Motor neuron (in vitro differentiated cells): Measurements from ENCODE around the gene PFDN4. TPM values are rescaled to one million over a fixed set of nuclear protein-coding genes. Genes with fewer than 3 reads are reported as not detected.

Source experiments
- ATAC-seq, 8 experiments: fragments of 200-7000 bp; cut with Tn5 transposase; replicated peaks in 6 of 8; 2 replicates each; pipeline ENCODE4 v1.8.0; 2021; ENCODE audit warnings: mild to moderate bottlenecking in 8 of 8, moderate library complexity in 8 of 8
- H3K27ac ChIP-seq, 2 donors: fragments of 250-450 bp; sonication (Bioruptor Pico); 2 replicates each; pipeline ENCODE4 v1.9.0; 2021; ENCODE audit warnings: antibody characterized with exemption in 2 of 2, mild to moderate bottlenecking in 2 of 2, moderate library complexity in 1 of 2
- H3K4me1 ChIP-seq, 2 donors: fragments of 250-450 bp; sonication (Bioruptor Pico); replicated peaks in 1 of 2; 2 replicates each; pipeline ENCODE4 v1.6.1; 2021; ENCODE audit warnings: antibody characterized with exemption in 2 of 2, mild to moderate bottlenecking in 2 of 2, moderate library complexity in 1 of 2
- H3K4me3 ChIP-seq, 5 donors: fragments of 250-450 bp; sonication (Bioruptor Pico); 2 replicates each; pipeline ENCODE4 v1.9.0; 2021; ENCODE audit warnings: antibody characterized with exemption in 5 of 5, mild to moderate bottlenecking in 5 of 5, moderate library complexity in 4 of 5
- WGBS, 10 experiments: fragments of 450-650 bp; shearing (Covaris generic); methylation state at CpG; one replicate each; pipeline ENCODE4 v1.0.0; 2022; 5-methylcytosine and 5-hydroxymethylcytosine counted together
- in situ Hi-C, 9 experiments: fragments of 400-800 bp; cut with MboI; loops; one replicate each; pipeline ENCODE4 v1.15.0; 2021; ENCODE audit warnings: low sequenced_read_pairs in 9 of 9, low pct_unique_long_range_greater_than_20kb in 2 of 9; ENCODE audit not compliant: unreplicated experiment in 9 of 9
- total RNA-seq, 8 experiments: library from RNA; unstranded; fragments of 300-600 nt; gene quantifications; 2 replicates each; pipeline versions ENCODE4 v1.2.3 to v1.2.4, GENCODE V29; 2022

The PFDN4 gene
- total RNA-seq, 8 experiments from 2014 or later, result 77.6 to 149 (median 137) TPM

DNA sequence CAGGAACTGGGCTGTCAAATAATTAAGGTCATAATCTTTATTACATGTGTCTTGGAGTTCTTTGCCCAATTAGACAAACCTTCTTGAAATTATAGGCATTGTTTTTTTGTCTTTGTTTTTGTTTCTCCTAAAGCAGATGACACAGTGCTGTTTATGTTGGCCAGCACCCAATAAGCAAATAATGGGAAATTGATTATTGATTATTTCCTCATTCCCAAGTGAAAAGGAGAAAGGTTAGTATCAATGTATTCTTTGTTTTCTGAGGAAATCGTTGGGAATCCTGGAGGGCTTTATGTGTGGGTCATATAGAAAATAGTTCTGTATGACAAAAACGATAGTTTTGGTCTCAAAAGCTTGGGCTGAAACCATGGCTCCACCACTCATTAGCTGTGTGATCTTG, 29.6 kb upstream of the PFDN4 start:
- peaks cover 3 to 6% of the 10 kb centered on the region in 2 donors for H3K4me1 ChIP-seq
- WGBS, 10 experiments, result 57 to 85% (median 73%) methylated on average over 1 to 2 of the region's 2 CpGs; no CpG with 5 or more reads in 2 of the 10 experiments
- no peak overlapping the region for H3K4me3 ChIP-seq
- ATAC-seq, result no peak
- H3K27ac ChIP-seq, result no peak overlapping the region
- in situ Hi-C loops, result loop anchor here in 1 of 9 experiments (25.0 kb wide), 1 partner anchor 591 kb away; the partner anchor contains the start of gene ZNF217

DNA sequence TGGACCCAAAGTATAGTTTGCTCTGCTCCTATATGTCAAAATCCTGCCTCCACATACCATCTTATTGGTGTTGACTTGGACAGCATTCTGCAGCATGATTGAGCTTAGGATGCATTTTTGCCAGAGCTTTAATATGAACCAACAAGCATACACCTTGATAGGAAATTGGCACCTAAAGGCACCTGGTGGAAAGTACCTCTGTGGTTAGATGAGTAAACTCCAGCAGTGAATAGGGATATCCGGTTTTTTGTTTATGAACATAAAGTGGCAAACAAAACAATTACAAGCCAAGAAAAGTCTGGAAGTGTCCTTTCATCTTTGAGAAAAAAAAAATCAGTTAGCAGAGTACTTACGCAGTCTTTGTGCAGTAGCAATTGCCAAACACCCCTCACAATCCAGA, 27.9 kb upstream of the PFDN4 start:
- Histone ChIP-seq H3K4me1 (no peaks in the 10 kb centered on the region), H3K27ac (no peak overlapping the region), H3K4me3 (no peak overlapping the region)
- in situ Hi-C loops, result loop anchor here in 1 of 9 experiments (25.0 kb wide), 1 partner anchor 593 kb away; the partner anchor contains the start of gene ZNF217
- WGBS, 10 experiments, result 40 to 100% (median 85%) methylated on average over 1 to 2 of the region's 2 CpGs; no CpG with 5 or more reads in 2 of the 10 experiments
- ATAC-seq, result no peak

DNA sequence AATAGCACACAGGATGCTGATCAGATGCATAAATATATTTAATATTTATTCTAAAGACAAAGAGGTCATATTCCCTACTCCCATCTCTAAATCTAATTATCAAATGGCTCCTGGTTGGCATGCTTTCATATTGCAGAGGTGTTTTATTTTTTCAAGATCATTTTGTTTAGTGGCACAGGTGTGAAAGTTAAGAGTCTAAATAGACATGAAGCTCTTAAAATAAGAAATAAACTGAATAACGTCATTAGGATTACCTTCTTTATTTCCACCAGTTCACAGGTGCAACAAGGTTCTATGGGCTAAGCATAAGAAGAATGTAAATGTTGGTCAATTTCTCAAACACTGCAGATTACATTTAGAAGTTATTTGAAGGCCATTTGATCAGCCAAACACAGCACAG, 27.0 kb upstream of the PFDN4 start:
- no peak for ATAC-seq
- no peaks in the 10 kb centered on the region for H3K4me1 ChIP-seq
- no peak overlapping the region for H3K27ac ChIP-seq
- H3K4me3 ChIP-seq, result no peak overlapping the region
- in situ Hi-C loops, result loop anchor here in 1 of 9 experiments (25.0 kb wide), 1 partner anchor 594 kb away; the partner anchor contains the start of gene ZNF217
- 14 to 100% (median 91%) methylated on average over 1 of the region's 1 CpG; no CpG with 5 or more reads in 5 of the 10 experiments for WGBS, 10 experiments

DNA sequence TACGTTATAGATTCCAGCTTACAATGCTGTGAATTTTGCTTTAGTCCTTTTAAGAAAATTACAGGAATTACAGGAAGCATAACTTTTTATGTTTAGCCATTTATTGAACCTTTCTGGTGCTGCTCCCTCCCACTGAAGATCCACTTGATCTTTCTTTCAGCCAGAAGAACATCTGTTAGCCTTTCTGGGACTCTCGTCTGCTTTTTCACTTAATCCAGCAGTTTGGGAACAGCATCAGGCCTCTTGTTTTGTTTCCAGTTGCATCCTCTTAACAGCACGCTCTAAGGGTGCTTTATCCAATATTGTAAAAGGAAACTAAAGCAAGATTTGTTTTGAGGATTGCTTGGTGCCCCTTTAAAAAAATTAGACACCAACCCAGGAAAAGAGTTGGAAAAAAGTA, 23.8 kb upstream of the PFDN4 start:
- no peak for ATAC-seq
- Histone ChIP-seq H3K4me1 (no peaks in the 10 kb centered on the region), H3K27ac (no peak overlapping the region), H3K4me3 (no peak overlapping the region)
- 35 to 69% (median 56%) methylated on average over 1 to 3 of the region's 3 CpGs for WGBS, 10 experiments
- in situ Hi-C loops, result loop anchor here in 1 of 9 experiments (25.0 kb wide), 1 partner anchor 597 kb away; the partner anchor contains the start of gene ZNF217

DNA sequence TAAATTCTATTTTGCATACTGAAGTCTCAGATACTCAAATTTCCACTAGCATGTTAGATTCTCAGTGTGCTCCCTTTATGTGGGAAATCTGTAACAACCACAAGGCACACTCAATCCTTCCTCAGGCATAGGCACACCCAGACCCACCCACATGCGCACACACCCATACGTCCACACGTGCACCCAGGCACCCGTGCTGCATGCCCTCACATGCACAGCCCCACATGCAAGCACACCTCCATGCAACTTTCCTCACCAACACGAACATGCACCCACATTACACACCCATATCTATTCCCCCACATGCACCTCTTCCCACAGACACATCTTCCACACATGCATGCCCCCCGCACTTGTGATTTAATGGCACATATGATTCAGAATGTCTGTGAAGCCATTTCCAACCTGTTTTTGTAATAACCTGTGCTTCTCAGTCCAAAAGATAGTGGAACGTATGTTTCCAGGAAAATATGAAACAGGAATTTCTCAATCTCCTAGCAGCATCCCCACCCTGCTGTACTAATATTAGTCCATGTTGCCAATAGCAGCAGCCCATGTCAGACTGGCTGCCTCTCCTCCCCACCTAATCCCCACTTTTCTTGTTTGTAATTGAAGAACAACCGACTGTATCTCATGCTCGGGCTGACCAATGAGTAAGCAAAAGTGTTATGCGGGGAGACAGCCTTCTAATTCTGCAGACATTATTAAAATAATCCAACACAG, 22.8 kb upstream of the PFDN4 start:
- peak in 3 of 8 experiments; percentile 71 to 82 (median 81) for ATAC-seq
- H3K4me3 ChIP-seq, result no peak overlapping the region
- no peaks in the 10 kb centered on the region for H3K4me1 ChIP-seq
- WGBS, 10 experiments, result 45 to 100% (median 71%) methylated on average over 1 to 7 of the region's 10 CpGs; no CpG with 5 or more reads in 2 of the 10 experiments
- in situ Hi-C loops, result loop anchor here in 1 of 9 experiments (25.0 kb wide), 1 partner anchor 598 kb away; the partner anchor contains the start of gene ZNF217
- H3K27ac ChIP-seq, result no peak overlapping the region

DNA sequence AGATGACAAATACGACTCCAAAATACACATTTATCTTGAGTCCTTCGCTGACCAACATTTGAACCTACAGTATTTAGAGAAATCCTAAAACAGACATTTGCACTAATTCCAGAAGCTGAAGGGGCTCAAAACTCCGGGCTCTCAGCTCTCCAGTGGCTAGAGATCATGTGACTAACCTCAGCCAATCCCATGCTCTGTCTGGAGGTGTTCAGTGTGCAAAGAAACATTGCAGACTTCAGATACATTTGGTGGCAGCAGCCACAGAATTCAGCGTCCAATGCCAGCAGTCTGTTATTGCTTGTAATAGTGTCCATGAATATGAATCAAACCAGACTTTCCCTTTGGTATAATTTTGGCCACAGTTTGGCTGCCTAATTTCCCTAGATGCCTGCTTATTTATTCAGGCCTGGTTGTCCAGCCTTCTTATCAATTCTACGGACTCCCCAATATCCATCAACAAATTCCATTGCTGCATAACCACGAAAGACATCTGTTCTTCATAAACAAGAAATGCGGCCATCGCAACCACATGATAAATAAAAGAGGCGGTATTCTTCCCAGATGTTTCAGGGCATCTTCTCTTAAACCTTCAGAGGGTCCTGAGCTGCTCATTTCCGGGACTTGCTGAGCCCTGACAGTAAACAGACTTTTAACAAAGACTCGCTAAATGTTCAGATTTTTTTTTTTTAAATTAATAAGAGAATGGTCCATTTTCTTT, 19.6 kb upstream of the PFDN4 start:
- in situ Hi-C loops, result loop anchor here in 1 of 9 experiments (25.0 kb wide), 1 partner anchor 601 kb away; the partner anchor contains the start of gene ZNF217
- no peak for ATAC-seq
- Histone ChIP-seq H3K4me3 (no peak overlapping the region), H3K27ac (no peak overlapping the region), H3K4me1 (no peaks in the 10 kb centered on the region)
- 21 to 95% (median 82%) methylated on average over 2 to 11 of the region's 11 CpGs for WGBS, 10 experiments

DNA sequence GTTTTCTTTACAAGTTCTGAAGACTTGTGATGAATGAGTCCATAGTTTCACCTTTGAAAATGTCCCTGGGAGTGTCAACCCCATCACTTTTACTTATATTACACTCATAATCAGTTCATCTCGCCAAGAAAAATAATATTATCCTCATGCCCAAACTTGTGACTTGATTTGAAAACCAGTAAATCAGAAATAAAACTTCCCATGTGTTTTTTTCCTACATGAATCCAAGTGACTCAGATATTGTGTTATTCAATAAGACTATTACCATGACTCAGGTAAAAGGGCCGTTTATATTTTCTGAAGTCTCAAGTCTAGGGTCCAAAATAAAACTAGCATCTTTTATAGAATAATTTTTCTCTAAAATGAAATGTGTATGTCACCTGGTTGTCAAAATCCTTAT, 18.3 kb upstream of the PFDN4 start:
- WGBS, 10 experiments, result 0 to 80% (median 46%) methylated on average over 1 to 2 of the region's 2 CpGs; no CpG with 5 or more reads in 1 of the 10 experiments
- no peak overlapping the region for H3K27ac ChIP-seq
- no peaks in the 10 kb centered on the region for H3K4me1 ChIP-seq
- no peak for ATAC-seq
- in situ Hi-C loops, result loop anchor here in 3 of 9 experiments (10.0 to 25.0 kb wide), 2 partner anchors 85 to 602 kb away; partner anchors contain the start of gene ZNF217 (in 1 of the 3)
- no peak overlapping the region for H3K4me3 ChIP-seq

DNA sequence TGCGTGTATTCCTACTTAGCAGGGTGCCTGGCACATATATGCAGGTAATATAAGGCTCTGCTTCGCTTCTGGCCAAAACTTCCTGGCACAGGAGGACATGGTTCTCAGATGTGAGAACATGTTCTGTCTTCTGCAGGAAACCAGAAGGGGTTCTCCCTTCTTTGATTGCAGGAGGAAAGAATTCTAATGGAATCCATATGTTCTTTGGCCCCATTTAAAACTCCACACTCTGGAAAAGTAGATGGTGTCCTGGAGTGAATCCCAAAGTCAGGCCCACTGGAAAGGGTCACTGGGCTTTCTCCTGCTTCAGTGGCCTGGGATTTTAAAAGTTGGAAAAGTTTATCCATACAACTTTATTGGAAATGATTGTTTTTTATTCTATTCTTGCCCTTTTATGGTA, 17.7 kb upstream of the PFDN4 start:
- no peak overlapping the region for H3K27ac ChIP-seq
- H3K4me1 ChIP-seq, result peaks cover 0 to 4% of the 10 kb centered on the region in 2 donors
- 17 to 100% (median 94%) methylated on average over 2 of the region's 2 CpGs; no CpG with 5 or more reads in 4 of the 10 experiments for WGBS, 10 experiments
- H3K4me3 ChIP-seq, result no peak overlapping the region
- in situ Hi-C loops, result loop anchor here in 3 of 9 experiments (10.0 to 25.0 kb wide), 2 partner anchors 85 to 603 kb away; partner anchors contain the start of gene ZNF217 (in 1 of the 3)
- no peak for ATAC-seq

DNA sequence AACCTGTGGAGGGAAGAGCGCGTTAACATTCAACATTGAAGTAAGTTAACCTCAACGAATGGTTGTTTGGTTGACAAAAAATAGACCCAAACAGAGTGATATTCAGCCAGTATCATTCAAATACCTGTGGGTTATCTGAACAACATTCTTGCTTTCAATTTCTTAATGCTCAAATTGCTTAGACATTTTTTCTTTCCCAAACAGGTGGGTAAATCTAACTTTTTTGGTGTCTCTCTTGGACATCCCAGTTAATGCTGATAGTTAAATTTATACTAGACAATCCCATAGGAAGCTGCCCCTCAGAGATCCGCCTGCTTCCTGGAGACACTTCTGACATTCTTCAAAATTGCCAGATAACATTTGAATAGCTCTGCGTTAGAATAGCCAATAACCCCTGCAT, 14.1 kb upstream of the PFDN4 start:
- Histone ChIP-seq H3K4me1 (peaks cover 0 to 5% of the 10 kb centered on the region in 2 donors), H3K4me3 (no peak overlapping the region), H3K27ac (no peak overlapping the region)
- in situ Hi-C loops, result loop anchor here in 3 of 9 experiments (10.0 to 25.0 kb wide), 2 partner anchors 89 to 607 kb away; partner anchors contain the start of gene ZNF217 (in 1 of the 3)
- ATAC-seq, result no peak
- 42 to 100% (median 85%) methylated on average over 1 to 5 of the region's 5 CpGs; no CpG with 5 or more reads in 1 of the 10 experiments for WGBS, 10 experiments

DNA sequence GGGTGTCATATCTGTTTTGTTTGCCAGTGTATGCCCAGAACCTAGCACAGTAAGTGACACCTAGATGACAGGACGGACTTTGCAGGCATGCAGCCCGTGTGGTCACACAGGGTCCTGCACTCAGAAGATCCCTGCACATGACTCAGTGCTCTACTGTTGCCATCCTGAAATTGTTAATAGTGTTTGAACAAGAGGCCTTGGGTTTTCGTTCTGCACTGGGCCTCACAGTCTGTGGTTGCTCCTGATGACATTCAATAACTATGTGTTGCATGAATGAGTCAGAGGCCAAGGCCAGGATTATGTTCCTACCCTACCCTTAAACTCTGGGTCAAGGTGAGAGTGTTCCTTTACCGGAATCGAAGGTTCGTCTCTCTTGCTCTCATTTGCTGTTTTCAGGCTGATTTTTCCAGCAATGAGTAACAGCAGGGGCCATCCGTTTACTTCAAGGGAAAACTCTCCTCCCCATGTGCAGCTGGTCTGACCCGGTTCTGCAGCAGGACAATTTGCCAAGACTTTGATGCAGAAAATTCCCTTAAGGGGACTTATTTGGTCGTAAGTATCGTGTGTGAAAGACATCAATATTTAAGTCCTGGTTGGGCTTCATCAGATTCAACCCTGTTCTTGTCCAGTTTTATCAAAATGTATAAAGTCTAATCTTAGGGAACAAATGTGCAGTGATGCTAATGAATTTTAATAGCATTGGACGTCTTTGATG, 13.0 kb upstream of the PFDN4 start:
- WGBS, 10 experiments, result 0 to 95% (median 78%) methylated on average over 1 to 9 of the region's 11 CpGs
- H3K4me3 ChIP-seq, result no peak overlapping the region
- peak in 7 of 8 experiments; percentile 21 to 66 (median 37) for ATAC-seq

DNA sequence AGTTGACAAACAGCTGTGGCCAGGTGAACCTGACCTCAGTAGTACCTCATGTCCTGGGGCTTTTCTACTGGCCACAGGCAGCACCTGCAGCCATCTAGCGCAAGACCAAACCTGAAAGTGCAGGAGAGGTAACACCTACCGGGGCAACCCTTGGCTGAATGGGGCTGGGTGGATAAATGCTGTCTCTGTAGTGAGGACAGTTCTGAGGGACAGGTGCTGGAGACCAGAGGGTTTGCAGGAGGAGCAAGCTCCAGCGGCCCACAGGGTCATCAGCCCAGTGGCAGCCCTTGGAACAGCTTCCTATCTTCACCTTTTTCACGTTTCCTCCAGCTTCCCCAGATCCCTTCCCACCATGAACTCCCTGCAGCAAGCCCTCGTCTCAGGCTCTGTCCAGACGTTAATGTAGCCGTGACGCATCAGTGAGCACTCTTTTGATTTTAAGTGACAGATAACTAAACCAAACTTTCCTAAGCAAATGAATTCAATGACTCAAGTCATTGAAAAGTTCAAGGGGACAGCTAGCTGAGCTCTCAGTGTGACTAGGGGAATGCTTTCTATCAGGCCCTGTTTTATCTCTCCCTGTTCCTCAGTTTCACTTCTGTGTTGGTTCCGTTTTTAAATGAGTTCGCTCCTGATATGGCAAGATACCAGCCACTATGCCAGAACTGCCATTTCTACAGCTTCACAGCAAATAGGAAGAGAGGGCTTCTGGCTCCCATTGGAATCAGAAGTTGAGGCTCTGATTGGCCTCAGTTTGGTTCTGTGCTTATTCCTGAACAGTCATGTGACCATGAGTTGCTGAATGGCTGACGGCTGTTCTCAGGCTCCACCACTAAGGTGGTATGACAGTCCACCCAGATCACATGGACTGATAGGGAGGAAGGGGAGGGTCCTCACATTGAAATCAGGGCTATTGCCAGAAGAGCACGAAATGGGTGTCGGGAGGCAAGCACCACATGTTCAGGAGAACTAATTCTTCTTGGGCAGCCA, 12.1 kb upstream of the PFDN4 start:
- in situ Hi-C loops, result loop anchor here in 4 of 9 experiments (5.0 to 25.0 kb wide), 3 partner anchors 91 to 608 kb away; partner anchors contain the start of gene ZNF217 (in 1 of the 4)
- Histone ChIP-seq H3K27ac (no peak overlapping the region), H3K4me1 (peaks cover 0 to 5% of the 10 kb centered on the region in 2 donors), H3K4me3 (no peak overlapping the region)
- ATAC-seq, result no peak
- WGBS, 10 experiments, result 70 to 100% (median 86%) methylated on average over 2 to 11 of the region's 13 CpGs; no CpG with 5 or more reads in 2 of the 10 experiments

More for the DNA sequence above, 13.0 kb upstream of the PFDN4 start:
- H3K27ac ChIP-seq, result no peak overlapping the region
- peaks cover 0 to 5% of the 10 kb centered on the region in 2 donors for H3K4me1 ChIP-seq
- in situ Hi-C loops, result loop anchor here in 4 of 9 experiments (5.0 to 25.0 kb wide), 3 partner anchors 90 to 608 kb away; partner anchors contain the start of gene ZNF217 (in 1 of the 4)
